NCI-H748 (cell line): Measurements from ENCODE around the gene LPP.

Experiments used
- DNase-seq: peaks from one replicate; lab custom pipeline; 2025; ENCODE audit not compliant: unreplicated experiment; lab: John Stamatoyannopoulos, UW

The LPP gene

GRCh38 chr3:188218603-188219002, 64.6 kb downstream of the LPP start:
- DNase-seq = peak; percentile 2

GRCh38 chr3:188219147-188219546, 65.2 kb downstream of the LPP start:
- no peak for DNase-seq

GRCh38 chr3:188220097-188220788, 66.3 kb downstream of the LPP start:
- no peak for DNase-seq

- no peak for DNase-seq
These were observed 67.2 kb downstream of the LPP start for GRCh38 chr3:188220988-188221818.

GRCh38 chr3:188223936-188224335, 70.0 kb downstream of the LPP start:
- DNase-seq = no peak

GRCh38 chr3:188227442-188227841, 73.5 kb downstream of the LPP start:
- no peak for DNase-seq

GRCh38 chr3:188229177-188229576, 75.2 kb downstream of the LPP start:
- DNase-seq = no peak

GRCh38 chr3:188229726-188230125, 75.8 kb downstream of the LPP start:
- no peak for DNase-seq

GRCh38 chr3:188230962-188231361, 77.0 kb downstream of the LPP start:
- DNase-seq = no peak

GRCh38 chr3:188231456-188231855, 77.5 kb downstream of the LPP start:
- DNase-seq = no peak

- no peak for DNase-seq
These were observed 78.7 kb downstream of the LPP start for GRCh38 chr3:188232656-188233055.

- no peak for DNase-seq
These were observed 79.4 kb downstream of the LPP start for GRCh38 chr3:188233320-188233719.

- DNase-seq = no peak
These were observed 80.2 kb downstream of the LPP start for GRCh38 chr3:188234132-188234531.

GRCh38 chr3:188236271-188236670, 82.3 kb downstream of the LPP start:
- no peak for DNase-seq

GRCh38 chr3:188239035-188239434, 85.1 kb downstream of the LPP start:
- DNase-seq = no peak

GRCh38 chr3:188239577-188239976, 85.6 kb downstream of the LPP start:
- DNase-seq = no peak

- DNase-seq = no peak
These were observed 86.4 kb downstream of the LPP start for GRCh38 chr3:188240189-188240981.

GRCh38 chr3:188241072-188241471, 87.1 kb downstream of the LPP start:
- no peak for DNase-seq

GRCh38 chr3:188241883-188242282, 87.9 kb downstream of the LPP start:
- no peak for DNase-seq

GRCh38 chr3:188242436-188243123, 88.6 kb downstream of the LPP start:
- DNase-seq = no peak
